Esophagus muscularis mucosa (tissue), 3 donors: ENCODE data around the gene CYP46A1.

Experiments used
- CTCF ChIP-seq, 3 experiments: fragments of 200-600 bp in 2 of 3; fragments of 450-650 bp in 1 of 3; sonication (generic) in 2 of 3; IDR thresholded peaks; one replicate each; pipeline ENCODE4 v1.5.1; 2017 to 2019; ENCODE audit warnings: antibody characterized with exemption in 3 of 3, mild to moderate bottlenecking in 2 of 3, moderate library complexity in 1 of 3
- POLR2A ChIP-seq: fragments of 450-650 bp; IDR thresholded peaks from one replicate; pipeline ENCODE4 v1.6.1; 2017; ENCODE audit warnings: antibody characterized with exemption, moderate library complexity, mild to moderate bottlenecking, low read depth
- POLR2AphosphoS5 ChIP-seq, 2 donors: sonication (generic); formaldehyde crosslinking; IDR thresholded peaks; one replicate each; pipeline ENCODE4 v1.6.1; 2017; ENCODE audit warnings: antibody characterized with exemption in 2 of 2

DNA sequence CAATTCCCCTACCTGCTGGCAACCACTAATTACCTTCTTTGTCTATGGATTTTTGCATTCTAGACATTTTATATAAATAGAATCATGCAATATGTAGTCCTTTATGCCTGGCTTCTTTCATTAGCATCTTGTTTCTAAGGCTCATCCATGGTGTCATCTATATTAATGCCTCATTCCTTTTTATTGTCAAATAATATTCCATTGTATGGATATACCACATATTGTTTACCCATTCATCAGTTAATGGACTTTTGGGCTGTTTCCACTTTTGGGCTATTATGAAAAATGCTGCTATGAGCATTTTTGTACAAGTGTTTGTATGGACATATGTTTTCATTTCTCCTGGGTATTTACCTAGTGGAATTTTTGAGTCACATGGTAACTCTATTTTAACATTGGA is 18.0 kb downstream of the CYP46A1 start:
- TF ChIP-seq POLR2A (no peak), POLR2AphosphoS5 (IDR thresholded peaks at IDR 0.05) (no peak), CTCF (IDR thresholded peaks at IDR 0.05) (no peak)
